ENCODE data around the gene RNF167.

Gene RNF167

DNA sequence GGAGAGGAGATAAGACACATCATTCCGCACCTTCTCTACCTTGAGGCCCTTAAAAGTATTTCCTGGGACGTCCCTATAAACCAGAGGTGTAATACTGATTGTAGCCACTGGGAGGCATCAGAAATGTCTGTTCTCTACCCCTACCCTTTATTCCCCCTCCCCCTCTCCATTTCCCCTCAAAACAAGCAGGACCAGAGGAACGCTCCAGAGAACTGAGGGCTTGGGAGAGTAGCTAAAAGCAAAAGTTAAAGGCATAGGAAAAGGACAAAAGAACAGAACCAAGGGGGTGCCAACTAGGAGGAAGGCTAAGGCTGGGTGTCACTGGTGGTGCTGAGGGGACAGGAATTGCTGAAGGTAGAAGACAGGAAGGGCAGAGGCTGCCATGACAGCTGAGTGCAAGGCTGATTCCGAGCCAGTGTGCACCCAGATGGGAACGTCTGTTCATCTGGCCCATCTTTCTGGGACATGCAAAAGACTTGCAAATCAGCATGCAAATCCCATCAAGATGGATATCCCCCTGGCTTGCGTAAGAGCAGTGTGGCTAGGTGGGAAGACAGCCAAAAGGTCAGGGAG is 40.7 kb downstream of the RNF167 start:
- no peak for DNase-seq (ENCODE audit: low read depth)

DNA sequence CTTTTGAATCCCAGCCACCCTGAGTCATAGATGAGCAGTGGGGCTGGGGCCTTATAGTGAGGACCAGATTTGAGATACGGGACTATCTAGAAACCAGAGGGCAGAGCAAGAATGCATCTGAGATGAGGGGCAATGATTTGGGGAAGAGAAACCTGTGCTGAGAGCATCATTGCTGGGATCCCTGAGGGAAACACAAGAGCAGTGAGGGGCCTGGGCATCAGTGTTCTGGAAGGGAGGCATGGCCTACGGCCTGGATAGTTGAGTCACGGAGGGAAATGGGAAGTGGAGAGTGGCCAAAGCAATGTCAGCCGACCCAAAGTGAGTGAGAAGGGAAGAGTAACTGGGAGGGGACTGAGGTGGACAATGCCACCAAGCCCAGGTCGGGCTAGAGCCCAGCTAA is 42.2 kb downstream of the RNF167 start:
- no peak for DNase-seq (ENCODE audit: low read depth)

DNA sequence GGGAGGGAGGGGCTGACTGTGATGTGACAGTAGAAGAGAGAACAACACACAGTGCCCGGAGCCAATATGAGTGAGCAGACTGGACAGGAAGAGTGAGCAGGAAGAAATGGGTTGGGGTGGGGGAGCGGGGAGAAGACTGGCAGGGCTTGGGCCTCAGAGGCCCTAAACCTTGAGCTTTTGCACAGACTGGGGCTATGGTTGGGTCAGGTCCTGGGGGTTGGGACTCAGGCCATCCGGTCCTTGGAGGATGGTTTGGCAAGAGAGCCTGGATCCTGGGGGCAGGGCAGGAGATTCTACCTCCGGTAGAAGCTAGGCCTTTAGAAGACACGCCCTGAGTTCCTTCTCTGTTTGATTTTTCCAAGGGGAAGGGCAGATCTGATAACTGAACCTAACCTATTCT is 46.3 kb downstream of the RNF167 start:
- no peak for DNase-seq (ENCODE audit: low read depth)

GRCh38 chr17:4986951-4987766 is 47.1 kb downstream of the RNF167 start, which contains the start of gene CAMTA2:
TSS of gene CAMTA2 (minus strand) at chr17:4987675. CDS start at chr17:4986222, 1,453 bp downstream.
- peak; percentile 84 for DNase-seq (ENCODE audit: low read depth)

GRCh38 chr17:4987767-4988567 is 47.9 kb downstream of the RNF167 start:
- DNase-seq (ENCODE audit: low read depth): no peak

- no peak for DNase-seq (ENCODE audit: low read depth)
Observed at GRCh38 chr17:4994081-4994595, 54.1 kb downstream of the RNF167 start.

All from stimulated activated CD8-positive, alpha-beta memory T cell treated with anti-CD3 and anti-CD28 coated beads, Interleukin-4, amount 100 ng/mL, for 24 hours (primary cell).